HepG2 (cell line): Measurements from ENCODE around the gene SF3B6. TPM values are rescaled to one million over a fixed set of nuclear protein-coding genes. Genes with fewer than 3 reads are reported as not detected.

ENCODE experiments used
- CREM ChIP-seq, 2 experiments: sonication (generic) in 1 of 2; formaldehyde crosslinking in 1 of 2; IDR thresholded peaks; 2 replicates each; pipeline versions ENCODE4 v1.4.0 to v1.6.1; 2016 to 2020; ENCODE audit warnings: antibody characterized with exemption in 1 of 2, mild to moderate bottlenecking in 1 of 2, missing genetic modification reagents in 1 of 2
- EEA1 ChIP-seq: sonication (generic); formaldehyde crosslinking; IDR thresholded peaks from 2 replicates; pipeline ENCODE4 v1.5.1; 2020; ENCODE audit warnings: mild to moderate bottlenecking, missing genetic modification reagents, borderline replicate concordance
- FOSL1 ChIP-seq: sonication (generic); formaldehyde crosslinking; IDR thresholded peaks from 2 replicates; pipeline ENCODE4 v1.9.0; 2021; ENCODE audit warnings: missing genetic modification reagents, borderline replicate concordance
- HMGXB4 ChIP-seq, 2 experiments: sonication (generic) in 1 of 2; formaldehyde crosslinking in 1 of 2; IDR thresholded peaks; 2 replicates each; pipeline versions ENCODE4 v1.4.0 to v1.6.1; 2018 to 2020; ENCODE audit warnings: missing genetic modification reagents in 2 of 2, borderline replicate concordance in 1 of 2, low read depth in 1 of 2, mild to moderate bottlenecking in 1 of 2, missing biosample characterization in 1 of 2
- KLF15 ChIP-seq: sonication (generic); formaldehyde crosslinking; IDR thresholded peaks from 2 replicates; pipeline ENCODE4 v1.8.1; 2023; ENCODE audit warnings: borderline replicate concordance, mild to moderate bottlenecking, inconsistent platforms, missing genetic modification reagents, mixed read lengths
- MAFF ChIP-seq: IDR thresholded peaks from 2 replicates; pipeline ENCODE4 v1.6.1; 2011; ENCODE audit warnings: low read depth, low read length, improper control_type of control experiment
- MTF1 ChIP-seq: sonication (generic); formaldehyde crosslinking; IDR thresholded peaks from 2 replicates; pipeline ENCODE4 v1.5.0; 2020; ENCODE audit warnings: missing genetic modification reagents
- SOX6 ChIP-seq, 2 experiments: fragments of 450-650 bp in 1 of 2; sonication (generic) in 1 of 2; formaldehyde crosslinking in 1 of 2; IDR thresholded peaks; 2 replicates each; pipeline versions ENCODE4 v1.4.0 to v1.6.1; 2017 to 2020; ENCODE audit warnings: antibody characterized with exemption in 1 of 2, mild to moderate bottlenecking in 1 of 2, missing genetic modification reagents in 1 of 2
- TFAP4 ChIP-seq: sonication (generic); IDR thresholded peaks from 2 replicates; pipeline ENCODE4 v1.6.1; 2016; ENCODE audit warnings: low read depth, borderline replicate concordance
- TP53 ChIP-seq: sonication (generic); formaldehyde crosslinking; conservative IDR thresholded peaks from 2 replicates; pipeline ENCODE4 v1.4.0; 2020; ENCODE audit warnings: missing genetic modification reagents
- ZBTB2 ChIP-seq: sonication (generic); formaldehyde crosslinking; IDR thresholded peaks from 2 replicates; pipeline ENCODE4 v1.8.0; 2022; ENCODE audit warnings: low read depth, missing genetic modification reagents
- ZBTB43 ChIP-seq: sonication (generic); formaldehyde crosslinking; conservative IDR thresholded peaks from 2 replicates; pipeline ENCODE4 v1.4.0; 2020; ENCODE audit warnings: missing genetic modification reagents
- ZFP90 ChIP-seq: sonication (generic); formaldehyde crosslinking; IDR thresholded peaks from 2 replicates; pipeline ENCODE4 v1.8.0; 2022; ENCODE audit warnings: missing genetic modification reagents, mild to moderate bottlenecking, inconsistent platforms, borderline replicate concordance
- ZMAT5 ChIP-seq: sonication (generic); formaldehyde crosslinking; IDR thresholded peaks from 2 replicates; pipeline ENCODE4 v1.5.0; 2020; ENCODE audit warnings: mild to moderate bottlenecking, low read depth, missing genetic modification reagents, borderline replicate concordance
- ZNF274 ChIP-seq: sonication (generic); formaldehyde crosslinking; IDR thresholded peaks from 2 replicates; pipeline ENCODE4 v1.5.1; 2020; ENCODE audit warnings: mild to moderate bottlenecking, missing genetic modification reagents
- ZNF382 ChIP-seq: sonication (generic); formaldehyde crosslinking; IDR thresholded peaks from 2 replicates; pipeline ENCODE4 v1.5.0; 2020; ENCODE audit warnings: missing genetic modification reagents, mild to moderate bottlenecking, borderline replicate concordance
- ZNF383 ChIP-seq: sonication (generic); formaldehyde crosslinking; IDR thresholded peaks from 2 replicates; pipeline ENCODE4 v1.4.0; 2020; ENCODE audit warnings: missing genetic modification reagents, mild to moderate bottlenecking, borderline replicate concordance
- ZNF674 ChIP-seq: sonication (generic); formaldehyde crosslinking; IDR thresholded peaks from 2 replicates; pipeline ENCODE4 v1.5.0; 2020; ENCODE audit warnings: low read depth, mild to moderate bottlenecking, missing genetic modification reagents
- ZUFSP ChIP-seq: sonication (generic); formaldehyde crosslinking; IDR thresholded peaks from 2 replicates; pipeline ENCODE4 v1.9.0; 2021; ENCODE audit warnings: missing genetic modification reagents, mild to moderate bottlenecking, borderline replicate concordance
- polyA plus RNA-seq, 8 experiments: library from polyadenylated mRNA; depleted of rRNA in 3 of 8; stranded (reverse) in 7 of 8; unstranded in 1 of 8; fragments of >200 nt; fragmentation: Illumina TruSeq in 4 of 8; extraction: Trizol in 4 of 8; gene quantifications; 2 replicates each; pipeline versions ENCODE4 v1.2.1 to v1.2.3, GENCODE V29; 2011 to 2016; ENCODE audit warnings: low read depth in 4 of 8, missing spikeins in 1 of 8, mixed read lengths in 1 of 8; ENCODE audit not compliant: insufficient read depth in 1 of 8
- total RNA-seq, 5 experiments: library from RNA; depleted of rRNA; stranded (reverse); fragments of >200 nt; fragmentation: Illumina TruSeq; extraction: Trizol; gene quantifications; 2 replicates each; pipeline ENCODE4 v1.2.3, GENCODE V29; 2016; ENCODE audit warnings: low read depth in 1 of 5

SF3B6 gene
- total and polyA plus RNA-seq, 2 of the 13 experiments (the other 11 are each of a cell fraction or from before 2014, with no cell fraction given) = 177 to 182 TPM

- TF ChIP-seq KLF15 (CRISPR knock-in tag) = no peak; the same call in 1 of the 2 replicates
- no peak for TF ChIP-seq MTF1 (CRISPR knock-in tag)
- TF ChIP-seq ZNF274 = peak; percentile 82; the same call in 1 of the 2 replicates
- TF ChIP-seq ZBTB2 (CRISPR knock-in tag) = peak; percentile 45; the same call in 1 of the 2 replicates
- no peak for TF ChIP-seq FOSL1 (CRISPR knock-in tag)
- TF ChIP-seq CREM (IDR thresholded peaks at IDR 0.05) = no peak
- no peak for TF ChIP-seq CREM (CRISPR knock-in tag; IDR thresholded peaks at IDR 0.05)
- no peak for TF ChIP-seq ZBTB43 (CRISPR knock-in tag)
- TF ChIP-seq MAFF = no peak
- peak; percentile 87; the same call in 1 of the 2 replicates for TF ChIP-seq ZNF674 (CRISPR knock-in tag)
- TF ChIP-seq EEA1 (CRISPR knock-in tag) = peak; percentile 65; the same call in 1 of the 2 replicates
- TF ChIP-seq SOX6 (IDR thresholded peaks at IDR 0.05) = no peak
- TF ChIP-seq SOX6 (CRISPR knock-in tag; IDR thresholded peaks at IDR 0.05) = peak; percentile 73
- TF ChIP-seq ZNF382 (CRISPR knock-in tag) = no peak
- no peak; the same call in 1 of the 2 replicates for TF ChIP-seq ZMAT5 (CRISPR knock-in tag)
- TF ChIP-seq ZNF383 (CRISPR knock-in tag) = no peak; the same call in 1 of the 2 replicates
- no peak for TF ChIP-seq ZUFSP
- peak; percentile 99 to 100 for TF ChIP-seq HMGXB4 (CRISPR knock-in tag; IDR thresholded peaks at IDR 0.05; ENCODE audit: borderline replicate concordance in 1 of 2, low read depth in 1 of 2)
- TF ChIP-seq TP53 = no peak
- TF ChIP-seq ZFP90 = no peak; the same call in none of the 2 replicates
- TF ChIP-seq TFAP4 = 0 out of 2 replicates have a peak, but pooled peaks have one; percentile 32
These were observed 8.5 kb upstream of the SF3B6 start, which contains the start of gene TP53I3 (continued) for GRCh38 chr2:24084386-24085199.
